AG10803 (cell line): ENCODE results near the gene MRGPRF.

Experiments
- DNase-seq: peaks from one replicate; pipeline ENCODE4 v3.0.0; 2010; ENCODE audit warnings: low read depth
- H3K4me3 ChIP-seq: 2 replicates; pipeline ENCODE4 v1.5.1; 2011; ENCODE audit warnings: mild to moderate bottlenecking, low read length, control low read depth
- TF ChIP-seq, protein P1 (sequence below): conservative IDR thresholded peaks from 2 replicates; pipeline ENCODE4 v1.5.1; 2011; ENCODE audit warnings: mild to moderate bottlenecking, low read length, control low read depth, inconsistent platforms

The MRGPRF gene

DNA sequence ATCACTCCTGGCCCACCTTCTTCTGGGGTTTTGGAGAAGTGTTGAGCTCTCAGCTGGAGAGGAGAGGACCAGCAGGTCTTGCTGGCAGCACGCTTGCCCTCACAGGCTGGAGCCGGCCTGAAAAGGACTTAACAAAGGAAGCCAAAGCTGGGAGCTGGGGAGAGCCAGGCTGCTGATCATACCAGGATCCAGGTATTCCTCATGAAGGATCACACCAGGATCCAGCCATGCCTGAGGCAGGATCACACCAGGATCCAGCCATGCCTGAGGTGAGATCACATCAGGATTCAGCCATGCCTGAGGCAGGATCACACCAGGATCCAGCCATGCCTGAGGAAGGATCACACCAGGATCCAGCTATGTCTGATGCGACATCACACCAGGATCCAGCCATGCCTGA is 49.3 kb downstream of the MRGPRF start:
- TF ChIP-seq, protein P1, sequence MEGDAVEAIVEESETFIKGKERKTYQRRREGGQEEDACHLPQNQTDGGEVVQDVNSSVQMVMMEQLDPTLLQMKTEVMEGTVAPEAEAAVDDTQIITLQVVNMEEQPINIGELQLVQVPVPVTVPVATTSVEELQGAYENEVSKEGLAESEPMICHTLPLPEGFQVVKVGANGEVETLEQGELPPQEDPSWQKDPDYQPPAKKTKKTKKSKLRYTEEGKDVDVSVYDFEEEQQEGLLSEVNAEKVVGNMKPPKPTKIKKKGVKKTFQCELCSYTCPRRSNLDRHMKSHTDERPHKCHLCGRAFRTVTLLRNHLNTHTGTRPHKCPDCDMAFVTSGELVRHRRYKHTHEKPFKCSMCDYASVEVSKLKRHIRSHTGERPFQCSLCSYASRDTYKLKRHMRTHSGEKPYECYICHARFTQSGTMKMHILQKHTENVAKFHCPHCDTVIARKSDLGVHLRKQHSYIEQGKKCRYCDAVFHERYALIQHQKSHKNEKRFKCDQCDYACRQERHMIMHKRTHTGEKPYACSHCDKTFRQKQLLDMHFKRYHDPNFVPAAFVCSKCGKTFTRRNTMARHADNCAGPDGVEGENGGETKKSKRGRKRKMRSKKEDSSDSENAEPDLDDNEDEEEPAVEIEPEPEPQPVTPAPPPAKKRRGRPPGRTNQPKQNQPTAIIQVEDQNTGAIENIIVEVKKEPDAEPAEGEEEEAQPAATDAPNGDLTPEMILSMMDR = no peak

DNA sequence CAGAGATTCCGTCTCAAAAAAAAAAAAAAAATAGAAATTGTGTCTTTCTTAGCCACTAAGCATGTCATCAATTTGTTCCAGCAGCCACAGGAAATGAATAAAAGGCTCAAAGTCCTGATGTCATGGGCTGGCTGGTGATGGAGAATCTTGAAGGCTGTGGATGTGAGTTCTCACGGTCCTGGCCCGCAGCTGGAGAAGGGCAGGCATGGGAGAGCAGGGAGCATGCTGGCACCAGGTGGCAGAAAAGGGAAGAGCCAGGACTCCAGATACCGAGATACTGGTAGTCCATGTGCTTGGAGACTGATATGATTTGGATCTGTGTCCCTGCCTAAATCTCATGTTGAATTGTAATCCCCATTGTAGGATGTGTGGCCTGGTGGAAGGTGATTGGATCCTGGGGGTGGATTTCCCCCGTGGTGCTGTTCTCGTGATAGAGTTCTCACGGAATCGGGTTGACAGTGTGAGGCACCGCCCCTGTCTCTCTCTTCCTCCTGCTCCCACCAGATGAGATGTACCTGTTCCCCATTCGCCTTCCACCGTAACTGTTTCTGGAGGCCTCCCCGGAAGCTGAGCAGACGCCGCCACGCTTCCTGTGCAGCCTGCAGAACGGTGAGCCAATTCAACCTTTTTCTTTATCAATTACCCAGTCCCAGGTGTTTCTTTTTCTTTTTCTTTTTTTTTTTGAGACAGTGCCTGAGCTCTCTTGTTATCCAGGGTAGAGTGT is 50.4 kb downstream of the MRGPRF start:
- H3K4me3 ChIP-seq = no peak overlapping the region
- TF ChIP-seq, protein P1 = 0 out of 2 replicates have a peak, but pooled peaks have one; percentile 6
- DNase-seq = peak; percentile 43

More for the DNA sequence above, 49.3 kb downstream of the MRGPRF start:
- no peak overlapping the region for H3K4me3 ChIP-seq
- DNase-seq = no peak

DNA sequence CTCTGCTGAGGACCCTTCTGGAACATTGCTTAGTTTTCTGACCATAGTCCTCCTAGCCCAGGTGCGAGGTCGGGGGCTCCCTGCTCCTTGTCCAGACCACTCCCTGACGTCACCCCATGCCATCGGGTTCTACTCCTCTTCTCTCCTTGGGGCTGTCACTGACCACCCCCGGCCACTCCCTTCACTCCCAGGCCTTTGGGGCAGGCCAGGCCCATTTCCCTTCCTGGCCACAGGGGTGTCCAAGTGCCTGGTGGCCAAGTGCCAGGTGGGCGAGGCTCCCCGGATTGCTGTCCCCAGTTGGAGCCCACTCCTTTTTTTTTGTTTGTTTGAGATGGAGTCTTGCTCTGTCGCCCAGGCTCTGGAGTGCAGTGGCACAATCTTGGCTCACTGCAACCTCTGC is 51.8 kb downstream of the MRGPRF start:
- no peak overlapping the region for H3K4me3 ChIP-seq
- DNase-seq = no peak
- TF ChIP-seq, protein P1 = no peak

DNA sequence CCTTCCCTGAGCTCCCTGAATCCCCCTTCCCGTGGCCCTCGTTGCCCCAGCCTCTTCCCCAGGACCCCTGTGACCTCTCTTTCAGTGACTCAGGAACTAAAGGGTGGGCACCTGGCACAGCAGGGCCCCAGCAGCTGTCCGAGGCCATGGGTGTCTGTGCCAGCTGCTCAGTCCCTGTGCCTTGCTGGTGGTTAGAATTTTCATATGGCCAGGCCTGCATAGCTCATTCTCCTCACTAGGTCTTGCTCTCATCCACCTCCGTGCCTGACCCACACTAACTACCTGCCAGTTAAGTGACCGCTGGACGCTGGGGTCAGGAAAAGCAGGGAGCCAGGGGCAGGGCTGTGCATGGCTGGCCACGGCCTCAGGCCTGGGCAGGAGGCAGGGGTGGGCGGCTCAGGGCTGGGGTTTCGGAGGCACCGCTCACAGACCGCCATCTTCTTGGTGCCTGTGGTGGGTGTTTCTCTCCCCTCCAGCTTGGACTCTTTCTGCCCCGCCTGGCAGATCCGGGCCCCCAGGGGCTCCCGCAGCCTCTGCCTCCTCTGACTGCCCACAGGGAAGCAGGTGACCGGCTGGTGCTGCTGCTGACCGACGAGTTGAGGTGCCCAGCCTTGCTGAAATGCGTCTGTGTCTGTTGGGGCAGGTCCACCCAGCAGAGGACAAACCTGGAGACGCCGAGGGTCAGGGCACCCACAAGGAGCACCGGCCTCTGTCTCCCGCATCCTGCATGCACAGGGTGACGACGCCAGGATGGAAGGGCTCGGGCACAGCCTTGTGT is 52.6 kb downstream of the MRGPRF start:
- no peak overlapping the region for H3K4me3 ChIP-seq
- DNase-seq = no peak
- TF ChIP-seq, protein P1 = no peak

DNA sequence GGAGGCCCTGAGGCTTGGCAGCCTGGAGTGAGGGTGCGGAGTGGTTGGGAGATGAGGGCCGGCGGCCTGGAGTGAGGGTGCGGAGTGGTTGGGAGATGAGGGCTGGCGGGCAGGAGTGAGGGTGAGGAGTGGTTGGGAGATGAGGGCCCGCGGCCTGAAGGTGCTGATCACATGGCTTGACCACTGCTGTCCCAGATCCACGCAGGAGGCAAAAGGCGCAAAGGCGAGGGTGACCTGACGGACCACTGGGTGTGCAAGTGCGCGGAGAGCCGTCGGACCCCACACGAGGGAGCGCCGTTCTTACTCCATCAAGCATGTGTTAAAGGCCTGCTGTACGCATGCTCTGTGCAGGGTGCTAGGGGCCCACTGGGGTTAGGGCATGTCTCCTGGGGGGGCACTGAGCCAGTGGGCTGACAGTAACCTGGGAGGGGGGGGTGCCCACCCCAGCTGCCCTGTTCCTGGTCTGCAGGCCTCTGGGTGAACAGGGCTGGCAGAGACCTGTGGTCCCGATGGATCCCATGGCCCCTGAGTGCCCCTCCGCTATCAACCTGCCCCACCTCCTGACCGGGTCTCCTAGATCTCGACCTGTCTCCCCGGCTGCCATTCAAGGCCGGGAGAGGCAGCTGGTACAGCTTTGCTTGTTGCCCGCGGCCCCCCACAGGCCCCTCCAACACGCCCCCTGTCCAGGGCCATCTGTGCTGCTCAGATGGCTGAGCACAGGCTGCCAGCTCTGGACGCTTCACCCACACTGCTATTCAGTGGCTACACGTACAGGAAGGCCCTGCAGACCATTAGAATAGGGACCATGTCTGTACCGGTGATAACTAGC is 53.4 kb downstream of the MRGPRF start:
- TF ChIP-seq, protein P1 = no peak
- no peak for DNase-seq
- no peak overlapping the region for H3K4me3 ChIP-seq

DNA sequence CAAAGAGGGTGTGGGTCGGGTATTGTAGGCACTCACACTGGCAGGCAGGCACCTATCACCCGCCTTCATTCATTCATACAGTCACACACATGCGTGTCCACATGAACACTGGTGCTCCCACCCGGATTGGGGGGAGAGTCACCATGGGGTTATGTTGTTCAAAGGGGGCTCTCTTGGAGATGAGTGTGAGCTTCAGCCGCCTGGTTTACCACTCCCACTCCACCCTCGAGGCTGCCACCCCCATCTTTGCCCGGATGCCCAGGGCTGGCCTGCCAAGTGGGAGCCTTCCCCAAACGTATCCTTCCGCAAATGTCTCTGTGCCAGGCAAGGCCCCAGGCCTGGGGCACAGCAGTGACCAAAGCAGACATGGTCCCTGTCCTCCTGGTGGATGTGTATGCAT is 54.8 kb downstream of the MRGPRF start:
- H3K4me3 ChIP-seq = no peak overlapping the region
- TF ChIP-seq, protein P1 = no peak
- DNase-seq = no peak
